Dedifferentiated amniotic fluid mesenchymal stem cell (primary cell): Measurements from ENCODE around the gene CD9.

Source experiments
- DNase-seq: peaks from one replicate; pipeline ENCODE4 v3.0.0-alpha.2; 2016; ENCODE audit errors: extremely low spot score

CD9 gene

DNA sequence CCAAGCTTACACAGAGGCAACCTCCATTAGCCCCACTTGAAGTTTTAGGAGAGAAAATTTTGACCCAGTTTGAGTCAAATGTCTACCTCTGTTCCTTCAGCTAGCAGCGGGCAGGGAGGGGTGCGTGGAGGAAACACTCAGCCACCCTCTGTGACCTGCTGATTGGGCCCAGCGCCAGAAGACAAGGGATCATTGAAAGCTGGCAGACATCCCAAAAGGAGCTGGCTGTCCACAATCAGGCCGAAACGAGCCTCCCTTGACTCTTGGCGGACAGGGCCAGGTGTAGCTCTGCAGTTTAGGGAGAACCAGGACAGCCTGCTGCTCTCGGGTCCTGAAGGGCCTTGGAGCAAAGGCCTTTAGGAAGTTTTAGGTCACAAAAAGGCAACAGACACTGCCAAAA, 41.3 kb downstream of the CD9 start:
- DNase-seq: no peak

DNA sequence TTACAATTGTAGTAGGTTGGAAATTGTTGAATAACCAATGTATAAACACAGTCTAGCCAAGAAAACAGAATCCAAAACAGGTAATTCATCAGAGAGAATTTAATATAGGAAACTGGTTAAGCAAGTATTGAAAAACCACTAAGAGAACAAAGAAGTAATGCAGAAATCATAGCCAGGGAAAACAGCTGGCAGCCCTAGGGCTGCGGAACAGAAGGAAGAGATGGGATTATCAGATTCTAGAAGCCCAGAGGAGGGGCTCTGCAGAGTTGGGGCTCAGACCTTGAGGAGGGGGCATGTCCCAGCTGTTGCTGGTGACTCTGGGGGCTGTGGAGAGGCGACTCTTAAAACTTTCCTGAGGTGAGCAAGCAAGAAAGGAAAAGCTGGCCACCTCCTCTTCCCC, 49.4 kb downstream of the CD9 start:
- DNase-seq: no peak

GRCh38 chr12:6250343-6250742, 50.1 kb downstream of the CD9 start:
- DNase-seq: no peak

DNA sequence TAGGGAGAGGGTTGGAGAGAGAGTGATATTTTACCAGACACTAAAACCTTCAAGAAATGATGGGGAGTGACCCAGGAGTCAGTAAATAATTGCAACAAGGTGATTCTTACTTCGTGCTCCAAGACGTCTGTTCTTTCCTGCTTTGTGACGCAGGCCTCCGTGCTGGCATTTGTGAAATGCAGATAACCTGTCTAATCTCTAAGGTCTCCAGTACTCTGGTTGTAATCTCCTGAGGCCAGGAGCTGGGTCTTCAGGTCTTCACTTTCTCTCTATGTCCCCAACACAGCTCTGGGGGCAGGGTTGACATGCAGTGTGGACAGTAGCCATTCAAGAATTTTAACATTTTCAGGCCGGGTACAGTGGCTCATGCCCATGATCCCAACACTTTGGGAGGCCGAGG, 53.1 kb downstream of the CD9 start:
- DNase-seq: no peak

DNA sequence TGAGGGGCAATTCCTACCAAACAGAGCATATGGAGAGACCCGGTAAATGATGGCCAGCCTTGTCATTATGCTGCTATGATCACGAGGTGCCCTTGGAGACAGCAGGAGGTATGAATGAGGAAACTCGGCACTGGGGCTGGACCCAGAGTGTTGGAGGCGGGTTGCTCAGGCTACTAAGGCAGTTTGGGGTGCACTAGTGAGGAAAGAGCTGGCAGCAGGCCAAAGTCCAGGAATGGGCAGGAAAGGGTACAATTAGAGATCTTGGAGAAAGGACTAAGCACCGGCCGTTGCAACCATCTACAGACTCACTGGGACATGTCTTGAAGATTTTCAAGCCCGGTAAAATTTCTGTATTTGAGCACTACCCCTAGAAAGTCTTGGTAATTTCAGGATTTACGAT, 54.3 kb downstream of the CD9 start:
- no peak for DNase-seq

- DNase-seq: no peak
These were observed 56.8 kb downstream of the CD9 start for GRCh38 chr12:6257007-6257406.

DNA sequence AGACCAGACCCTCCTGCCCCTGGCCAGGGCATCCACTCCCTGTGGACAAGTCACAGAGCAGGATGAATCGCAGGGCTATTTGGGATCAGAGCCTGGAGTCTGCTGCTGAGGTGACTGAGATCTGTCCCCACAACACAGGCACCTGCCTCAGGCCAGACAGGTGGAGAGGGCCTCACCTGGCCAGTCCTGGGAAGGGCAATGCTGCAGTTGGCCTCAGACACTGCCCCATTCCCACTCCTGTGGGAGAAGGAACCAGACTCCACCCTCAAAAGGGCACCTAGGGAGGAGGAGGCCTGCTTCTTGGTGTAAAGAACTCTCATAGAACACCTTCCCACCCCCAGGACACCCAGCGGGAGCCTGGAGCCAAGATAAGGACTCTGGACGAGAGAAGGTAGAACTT, 62.0 kb downstream of the CD9 start:
- DNase-seq: no peak

- no peak for DNase-seq
These were observed 62.4 kb downstream of the CD9 start for GRCh38 chr12:6262623-6263022.

DNA sequence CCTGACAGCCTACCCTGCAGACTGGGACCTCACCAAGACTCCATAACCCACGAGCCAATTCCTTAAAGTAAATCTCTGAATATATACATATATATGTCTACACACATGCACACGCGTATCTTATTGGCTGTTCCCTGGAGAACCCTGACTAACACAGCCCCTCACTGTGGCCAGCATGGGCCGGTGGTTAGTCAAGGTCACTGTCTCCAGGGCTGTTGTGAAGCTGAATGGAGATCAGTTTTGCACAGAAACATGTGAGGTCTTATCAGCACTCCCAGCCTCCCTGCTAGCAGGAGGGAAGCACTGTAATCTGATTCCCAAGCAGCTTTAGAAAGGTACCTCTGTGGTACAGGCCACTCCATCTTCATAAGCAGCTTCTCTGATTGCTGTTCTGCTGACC, 63.7 kb downstream of the CD9 start:
- DNase-seq: no peak

GRCh38 chr12:6264402-6265037, 64.3 kb downstream of the CD9 start:
- no peak for DNase-seq

- no peak for DNase-seq
These were observed 64.8 kb downstream of the CD9 start for GRCh38 chr12:6265038-6265405.

- DNase-seq: no peak
These were observed 66.4 kb downstream of the CD9 start for GRCh38 chr12:6266541-6266966.

- peak; percentile 69 for DNase-seq
These were observed 66.9 kb downstream of the CD9 start for GRCh38 chr12:6266971-6267721.

DNA sequence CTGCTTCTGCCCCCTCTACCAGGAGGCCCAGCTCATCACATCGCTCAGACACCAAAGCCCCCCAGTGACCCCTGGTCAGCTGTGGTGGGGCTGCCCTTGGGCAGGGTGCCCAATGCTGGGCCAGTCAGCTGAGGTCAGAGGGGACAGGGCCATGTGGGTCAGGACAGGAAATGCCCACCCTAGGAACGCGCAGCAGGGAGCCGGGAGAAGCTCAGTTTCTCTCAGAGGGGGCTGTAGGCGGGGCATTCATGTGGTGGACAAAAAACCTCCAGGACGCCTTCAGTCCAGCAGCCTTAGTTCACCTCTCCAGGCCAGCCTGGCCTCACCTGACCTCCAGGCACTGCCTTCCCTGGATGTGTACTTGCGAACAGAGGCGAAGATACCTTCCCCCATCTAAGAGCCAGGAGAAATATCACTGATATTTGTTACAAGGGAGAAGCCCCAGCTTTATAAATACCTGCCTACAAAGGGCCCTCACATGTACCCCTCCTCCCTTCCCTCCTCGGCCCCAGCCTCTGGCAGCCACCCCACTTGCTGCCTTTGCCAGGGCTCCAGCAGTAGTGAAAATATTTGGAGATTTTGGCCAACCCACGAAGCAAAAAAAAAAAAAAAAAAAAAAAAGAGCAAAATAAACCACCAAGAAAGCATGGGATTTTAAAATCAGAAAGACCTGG, 68.4 kb downstream of the CD9 start:
- DNase-seq: no peak

DNA sequence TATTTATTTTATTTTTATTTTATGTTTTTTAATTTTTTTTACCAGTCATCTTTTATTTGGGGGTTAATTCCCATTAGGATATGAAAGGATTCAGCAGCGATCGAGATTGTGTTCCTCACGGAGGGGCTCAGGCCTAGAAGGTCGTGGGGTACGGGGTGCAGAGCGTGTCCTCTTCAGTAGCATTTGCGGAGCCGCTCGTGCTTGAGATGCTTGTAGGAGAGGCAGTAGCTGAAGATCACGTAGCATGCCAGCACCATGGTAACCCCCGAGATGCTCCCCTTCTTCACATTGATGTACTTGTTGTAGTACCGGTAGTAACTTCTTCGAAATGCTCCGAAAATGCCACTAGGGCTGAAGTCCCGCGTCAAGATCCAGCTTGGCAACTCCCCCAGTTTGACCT, 69.8 kb downstream of the CD9 start:
- DNase-seq: no peak

DNA sequence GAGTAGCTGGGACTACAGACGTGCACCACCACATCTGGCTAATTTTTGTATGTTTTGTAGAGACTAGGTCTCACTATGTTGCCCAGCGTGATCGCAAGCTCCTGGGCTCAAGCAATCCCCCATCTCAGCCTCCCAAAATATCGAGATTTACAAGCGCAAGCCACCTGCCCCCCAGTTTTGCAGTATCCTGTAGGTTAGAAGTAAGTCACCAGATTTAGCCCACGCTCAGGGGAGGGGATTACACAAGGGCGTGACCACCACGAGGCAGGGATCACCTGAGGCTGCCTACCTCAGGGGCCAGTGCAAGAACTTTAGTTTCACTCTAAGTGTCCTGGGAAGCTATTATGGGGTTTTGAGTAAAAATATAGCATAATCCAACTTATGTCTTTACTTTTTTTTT, 71.1 kb downstream of the CD9 start:
- DNase-seq: no peak

DNA sequence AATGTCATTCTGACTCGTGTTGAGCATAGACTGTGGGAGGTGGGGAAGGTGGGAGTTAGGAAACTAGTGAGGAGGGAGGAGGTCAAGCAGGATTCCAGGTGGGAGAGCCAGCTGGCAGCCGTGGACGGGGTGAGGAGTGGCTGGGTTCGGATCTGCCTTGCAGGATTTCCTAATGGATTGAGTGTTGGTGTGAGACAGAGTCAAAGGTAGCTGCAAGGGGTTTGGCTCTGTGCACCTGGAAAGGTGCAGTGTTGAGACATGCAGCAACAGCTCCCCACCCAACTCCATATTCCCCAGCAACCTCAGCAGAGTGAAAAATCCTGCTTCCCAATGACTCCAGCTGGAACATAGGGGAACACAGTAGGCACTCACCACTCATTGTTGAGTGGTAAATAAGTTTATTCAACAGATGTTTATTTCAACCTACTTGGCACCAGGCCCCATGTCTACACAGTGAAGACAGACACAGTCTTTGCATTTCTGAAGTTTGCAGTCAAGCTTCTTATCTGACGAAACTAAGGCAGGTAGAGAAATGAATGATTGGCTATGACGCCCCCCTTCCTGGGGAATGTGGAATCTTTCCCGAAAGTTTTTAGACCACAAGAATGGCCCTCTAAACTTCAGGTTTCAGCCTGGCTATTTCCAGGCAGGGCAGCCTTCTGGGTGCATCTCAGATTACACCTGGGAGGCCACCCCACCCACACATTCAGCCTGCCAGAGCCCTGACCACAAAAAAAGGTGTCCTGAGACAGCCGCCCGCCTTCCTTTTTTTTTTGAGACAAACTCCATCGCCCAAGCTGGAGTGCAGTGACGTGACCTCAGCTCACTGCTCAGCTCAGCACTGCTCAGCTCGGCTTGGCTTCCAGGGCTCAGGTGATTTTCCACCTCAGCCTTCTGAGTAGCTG, 72.4 kb downstream of the CD9 start:
- no peak for DNase-seq

- no peak for DNase-seq
These were observed 73.0 kb downstream of the CD9 start for GRCh38 chr12:6273205-6273540.

- no peak for DNase-seq
These were observed 73.5 kb downstream of the CD9 start for GRCh38 chr12:6273541-6274230.

DNA sequence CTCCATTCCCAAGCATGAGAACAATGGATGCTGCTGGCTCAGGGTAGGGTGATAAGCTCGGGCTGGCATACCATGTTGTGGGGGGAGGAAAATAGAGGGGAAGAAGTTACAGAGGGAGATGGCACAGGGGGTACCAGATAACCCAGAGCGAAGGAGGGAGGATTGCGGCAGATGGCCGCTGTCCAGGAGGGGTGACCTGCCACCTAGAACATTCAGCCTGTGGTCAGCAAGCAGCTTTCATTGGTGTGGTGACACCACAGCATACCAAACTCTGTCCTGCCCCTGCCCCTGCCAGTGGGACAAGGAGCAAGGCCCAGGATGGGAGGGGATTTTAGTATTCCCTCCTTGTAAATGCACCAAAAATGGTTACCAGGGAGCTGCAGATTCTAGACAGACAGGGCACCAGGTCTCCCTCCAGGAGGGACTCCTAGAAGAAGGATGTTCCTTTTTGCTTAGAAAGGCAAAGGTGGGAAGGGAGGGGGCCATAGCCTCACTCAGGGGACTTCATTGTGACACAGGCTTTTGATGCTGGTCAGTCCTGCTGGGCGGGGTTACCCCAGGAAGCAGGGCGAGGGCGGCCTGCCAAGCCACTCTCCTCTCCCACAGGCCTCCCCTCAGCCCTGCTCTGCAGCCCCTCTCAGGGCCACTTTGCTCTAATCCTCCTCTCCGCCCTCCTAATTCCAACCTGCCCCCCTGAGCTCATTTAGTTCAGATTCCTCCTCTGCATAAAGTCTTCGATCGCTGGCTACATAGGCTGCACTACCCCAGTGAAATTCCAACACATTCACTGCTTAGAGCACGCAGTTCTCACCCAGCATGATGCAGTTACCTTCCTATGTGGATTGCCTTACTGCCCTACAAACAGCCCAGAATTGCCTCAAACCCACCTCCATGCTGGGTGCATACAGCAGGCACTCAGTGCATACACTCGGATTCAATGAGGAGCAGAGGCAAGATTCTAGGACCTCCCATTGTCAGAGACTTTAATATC, 74.3 kb downstream of the CD9 start:
- no peak for DNase-seq
